SK-N-SH treated with all-trans-retinoic acid at 6 μM for 48 hours (cell line): Measurements from ENCODE around the gene UBXN11.

Source experiments
- ATAC-seq: fragments of 200-7000 bp; cut with Tn5 transposase; 3 replicates; pipeline ENCODE4 v1.9.1; 2020; ENCODE audit warnings: mild to moderate bottlenecking, moderate library complexity
- ARNTL ChIP-seq: fragments of 450-650 bp; formaldehyde crosslinking; IDR thresholded peaks from 2 replicates; pipeline ENCODE4 v1.5.0; 2020; ENCODE audit warnings: low read depth, mild to moderate bottlenecking, moderate library complexity, borderline replicate concordance
- CREB5 ChIP-seq: fragments of 250-450 bp; sonication (Bioruptor Pico); IDR thresholded peaks from 2 replicates; pipeline ENCODE4 v1.5.1; 2020; ENCODE audit warnings: low read depth, mild to moderate bottlenecking, moderate library complexity
- CSDC2 ChIP-seq: fragments of 250-450 bp; sonication (Bioruptor Pico); IDR thresholded peaks from 2 replicates; pipeline ENCODE4 v1.5.0; 2020; ENCODE audit warnings: mild to moderate bottlenecking, moderate library complexity
- CSRNP3 ChIP-seq: fragments of 250-450 bp; sonication (Bioruptor Pico); IDR thresholded peaks from 2 replicates; pipeline ENCODE4 v1.5.1; 2021; ENCODE audit warnings: mild to moderate bottlenecking, moderate library complexity
- ESRRG ChIP-seq: fragments of 250-450 bp; sonication (Bioruptor Pico); IDR thresholded peaks from 2 replicates; pipeline ENCODE4 v1.6.1; 2021; ENCODE audit warnings: mild to moderate bottlenecking
- GLIS3 ChIP-seq: fragments of 250-450 bp; sonication (Bioruptor Pico); IDR thresholded peaks from 2 replicates; pipeline ENCODE4 v1.5.0; 2020; ENCODE audit warnings: mild to moderate bottlenecking, moderate library complexity
- ISL1 ChIP-seq: fragments of 250-450 bp; sonication (Bioruptor Pico); IDR thresholded peaks from 2 replicates; pipeline ENCODE4 v2.1.2; 2022; ENCODE audit warnings: mild to moderate bottlenecking, moderate library complexity
- OSR1 ChIP-seq: fragments of 250-450 bp; sonication (Bioruptor Pico); IDR thresholded peaks from 2 replicates; pipeline ENCODE4 v1.8.0; 2022; ENCODE audit warnings: moderate library complexity, mild to moderate bottlenecking, inconsistent platforms
- PATZ1 ChIP-seq: fragments of 250-450 bp; sonication (Bioruptor Pico); IDR thresholded peaks from 2 replicates; pipeline ENCODE4 v1.8.0; 2020; ENCODE audit warnings: mild to moderate bottlenecking, moderate library complexity, borderline replicate concordance
- POU6F1 ChIP-seq: fragments of 250-450 bp; sonication (Bioruptor Pico); IDR thresholded peaks from 2 replicates; pipeline ENCODE4 v1.8.0; 2021; ENCODE audit warnings: low read depth, mild to moderate bottlenecking, moderate library complexity, borderline replicate concordance
- PPARA ChIP-seq: fragments of 250-450 bp; sonication (Bioruptor Pico); IDR thresholded peaks from 2 replicates; pipeline ENCODE4 v1.5.0; 2020; ENCODE audit warnings: mild to moderate bottlenecking, borderline replicate concordance
- RARB ChIP-seq: fragments of 250-450 bp; sonication (Bioruptor Pico); IDR thresholded peaks from 2 replicates; pipeline ENCODE4 v1.8.0; 2021; ENCODE audit warnings: mild to moderate bottlenecking, moderate library complexity
- SNAI2 ChIP-seq: fragments of 250-450 bp; sonication (Bioruptor Pico); IDR thresholded peaks from 2 replicates; pipeline ENCODE4 v1.5.0; 2020; ENCODE audit warnings: mild to moderate bottlenecking, moderate library complexity
- TCF4 ChIP-seq: fragments of 250-450 bp; sonication (Bioruptor Pico); IDR thresholded peaks from 2 replicates; pipeline ENCODE4 v1.8.0; 2021; ENCODE audit warnings: mild to moderate bottlenecking, moderate library complexity, borderline replicate concordance
- TOX ChIP-seq: fragments of 250-450 bp; sonication (Bioruptor Pico); IDR thresholded peaks from 2 replicates; pipeline ENCODE4 v1.8.0; 2021; ENCODE audit warnings: mild to moderate bottlenecking, moderate library complexity, borderline replicate concordance
- TSHZ2 ChIP-seq: fragments of 250-450 bp; sonication (Bioruptor Pico); IDR thresholded peaks from 2 replicates; pipeline ENCODE4 v1.5.0; 2020; ENCODE audit warnings: mild to moderate bottlenecking, moderate library complexity
- ZC3H10 ChIP-seq: fragments of 250-450 bp; sonication (Bioruptor Pico); IDR thresholded peaks from 2 replicates; pipeline ENCODE4 v1.5.1; 2021; ENCODE audit warnings: mild to moderate bottlenecking, moderate library complexity
- ZFP3 ChIP-seq: fragments of 250-450 bp; sonication (Bioruptor Pico); IDR thresholded peaks from 2 replicates; pipeline ENCODE4 v1.5.0; 2020; ENCODE audit warnings: mild to moderate bottlenecking, moderate library complexity
- ZFP30 ChIP-seq: fragments of 450-650 bp; formaldehyde crosslinking; IDR thresholded peaks from 2 replicates; pipeline ENCODE4 v1.5.0; 2022; ENCODE audit warnings: mild to moderate bottlenecking, moderate library complexity
- ZNF565 ChIP-seq: fragments of 450-650 bp; formaldehyde crosslinking; conservative IDR thresholded peaks from 2 replicates; pipeline ENCODE4 v1.5.0; 2020; ENCODE audit warnings: low read depth, mild to moderate bottlenecking, moderate library complexity
- ZNF70 ChIP-seq: fragments of 450-650 bp; formaldehyde crosslinking; IDR thresholded peaks from 2 replicates; pipeline ENCODE4 v1.5.0; 2020; ENCODE audit warnings: mild to moderate bottlenecking, moderate library complexity
- ZNF8 ChIP-seq: fragments of 450-650 bp; formaldehyde crosslinking; IDR thresholded peaks from 2 replicates; pipeline ENCODE4 v1.5.0; 2020; ENCODE audit warnings: mild to moderate bottlenecking, moderate library complexity

Gene UBXN11

GRCh38 chr1:26263212-26263611 lies 43.2 kb downstream of the UBXN11 start:
- TF ChIP-seq TSHZ2 (CRISPR knock-in tag) = no peak
- no peak for TF ChIP-seq PATZ1 (CRISPR knock-in tag)
- TF ChIP-seq TCF4 (CRISPR knock-in tag) = no peak
- TF ChIP-seq ESRRG (CRISPR knock-in tag) = no peak
- no peak for TF ChIP-seq ZNF70 (CRISPR knock-in tag)
- no peak for TF ChIP-seq ZFP3
- TF ChIP-seq POU6F1 = no peak
- TF ChIP-seq TOX (CRISPR knock-in tag) = no peak
- TF ChIP-seq ISL1 (CRISPR knock-in tag) = no peak
- TF ChIP-seq PPARA = no peak
- no peak for TF ChIP-seq OSR1
- no peak for TF ChIP-seq GLIS3 (CRISPR knock-in tag)
- TF ChIP-seq CSRNP3 (CRISPR knock-in tag) = no peak
- TF ChIP-seq ZC3H10 (CRISPR knock-in tag) = no peak
- no peak for TF ChIP-seq SNAI2 (CRISPR knock-in tag)
- no peak for TF ChIP-seq ZNF565
- no peak for TF ChIP-seq ZFP30
- no peak for TF ChIP-seq ARNTL (CRISPR knock-in tag)
- no peak for TF ChIP-seq CSDC2

GRCh38 chr1:26259578-26259977 lies 46.9 kb downstream of the UBXN11 start:
- no peak for ATAC-seq
- TF ChIP-seq CREB5 (CRISPR knock-in tag) (no peak), ARNTL (CRISPR knock-in tag) (no peak), ZFP3 (no peak), OSR1 (no peak), GLIS3 (CRISPR knock-in tag) (no peak), CSRNP3 (CRISPR knock-in tag) (no peak)

More at GRCh38 chr1:26263212-26263611, 43.2 kb downstream of the UBXN11 start:
- ATAC-seq = no peak

GRCh38 chr1:26259005-26259404 lies 47.4 kb downstream of the UBXN11 start:
- TF ChIP-seq ZFP3 (no peak), ZNF8 (CRISPR knock-in tag) (no peak), ZNF70 (CRISPR knock-in tag) (no peak), ZC3H10 (CRISPR knock-in tag) (no peak), CSDC2 (no peak), ZFP30 (no peak), ESRRG (CRISPR knock-in tag) (no peak), RARB (CRISPR knock-in tag) (no peak), TSHZ2 (CRISPR knock-in tag) (no peak), ISL1 (CRISPR knock-in tag) (no peak)

More at GRCh38 chr1:26259005-26259404, 47.4 kb downstream of the UBXN11 start:
- no peak for ATAC-seq
